Body of pancreas (tissue), 4 donors: ENCODE results near the gene PACRG. TPM values are rescaled to one million over a fixed set of nuclear protein-coding genes. Genes with fewer than 3 reads are reported as not detected.

ENCODE experiments used
- ATAC-seq: fragments of 150-250 bp; one replicate; pipeline ENCODE4 v1.9.1; 2016
- DNase-seq, 4 donors: peaks; one replicate each; pipeline ENCODE4 v3.0.0-alpha.2; 2019
- H3K27ac ChIP-seq, 4 donors: fragments of 200-600 bp; sonication (generic); 1 replicate in 3 of 4; 2 replicates in 1 of 4; pipeline versions ENCODE4 v1.5.1 to v1.6.1; 2016 to 2019; ENCODE audit warnings: mild to moderate bottlenecking in 1 of 4, mixed read lengths in 1 of 4, moderate library complexity in 1 of 4
- H3K27me3 ChIP-seq, 2 donors: fragments of 200-600 bp; sonication (generic); one replicate each; pipeline ENCODE4 v1.6.0; 2016; ENCODE audit warnings: mild to moderate bottlenecking in 1 of 2
- H3K36me3 ChIP-seq, 2 donors: fragments of 200-600 bp; sonication (generic); replicated peaks in 1 of 2; 2 replicates each; pipeline ENCODE4 v1.5.1; 2016; ENCODE audit warnings: low read depth in 2 of 2; ENCODE audit not compliant: insufficient read depth in 1 of 2
- H3K4me1 ChIP-seq: fragments of 200-600 bp; sonication (generic); one replicate; pipeline ENCODE4 v1.6.0; 2016
- H3K4me3 ChIP-seq, 2 donors: fragments of 200-600 bp; sonication (generic); 1 replicate in 1 of 2; 2 replicates in 1 of 2; pipeline ENCODE4 v1.5.1; 2016 to 2019
- H3K9me3 ChIP-seq, 3 donors: fragments of 200-600 bp; sonication (generic); 1 replicate in 2 of 3; 2 replicates in 1 of 3; pipeline ENCODE4 v1.5.1; 2016
- POLR2A ChIP-seq, 3 donors: fragments of 450-650 bp; IDR thresholded peaks; one replicate each; pipeline ENCODE4 v1.6.1; 2016; ENCODE audit warnings: antibody characterized with exemption in 3 of 3, mild to moderate bottlenecking in 2 of 3
- WGBS, 2 donors: methylation state at CpG; one replicate each; pipeline ENCODE4 v1.1.5; 2017; 5-methylcytosine and 5-hydroxymethylcytosine counted together
- intact Hi-C: fragments of 100-400 bp; cut with DNase I; formaldehyde crosslinking; loops from one replicate; pipeline ENCODE4 v1.15.1; 2023
- total RNA-seq, 2 donors: library from RNA; depleted of rRNA; stranded (reverse); fragments of >200 nt; gene quantifications; one replicate each; pipeline ENCODE4 v1.1.0, GENCODE V29; 2016
- TF ChIP-seq, protein P1 (sequence below), 7 experiments: fragments of 450-650 bp in 4 of 7; fragments of 200-600 bp in 3 of 7; sonication (generic) in 3 of 7; IDR thresholded peaks; one replicate each; pipeline ENCODE4 v1.5.1; 2016 to 2019; ENCODE audit warnings: antibody characterized with exemption in 7 of 7

Gene PACRG
- total RNA-seq, 2 donors from 2014 or later, result 7.8 to 10.9 TPM

DNA sequence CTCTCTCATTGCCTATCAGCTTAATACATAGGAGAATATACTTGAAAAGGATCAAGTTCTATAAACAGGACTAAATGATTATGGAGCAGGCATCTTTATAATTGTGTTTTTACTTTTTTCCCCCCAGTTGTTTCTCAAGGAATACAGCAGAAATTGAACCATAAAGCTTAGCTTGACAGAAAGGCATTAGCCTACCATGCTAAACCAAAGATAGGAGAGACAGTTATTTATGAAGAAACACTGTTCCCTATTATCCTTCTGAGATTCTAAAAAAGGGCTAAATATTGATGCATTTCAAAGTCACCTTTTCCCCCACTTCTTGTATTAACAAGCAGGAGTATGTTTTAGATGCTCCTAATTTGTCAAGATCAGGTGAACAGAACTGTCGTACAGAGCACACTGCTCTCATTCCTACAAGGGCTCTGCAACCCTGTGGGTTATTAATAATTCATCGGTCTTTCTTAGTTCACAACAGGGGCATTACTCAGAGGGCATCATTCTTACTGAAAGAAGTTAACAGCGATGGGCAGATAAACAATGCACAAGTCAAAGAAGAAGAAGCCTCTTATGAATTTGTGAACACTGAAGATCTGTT is 38.9 kb upstream of the PACRG start:
- H3K36me3 ChIP-seq, result no peaks in the 10 kb centered on the region
- H3K27ac ChIP-seq, result no peak overlapping the region
- no peaks in the 10 kb centered on the region for H3K27me3 ChIP-seq
- WGBS, 2 donors, result 84 to 87% methylated on average over 3 of the region's 3 CpGs
- ATAC-seq (no peak), DNase-seq (no peak)
- TF ChIP-seq, protein P1, sequence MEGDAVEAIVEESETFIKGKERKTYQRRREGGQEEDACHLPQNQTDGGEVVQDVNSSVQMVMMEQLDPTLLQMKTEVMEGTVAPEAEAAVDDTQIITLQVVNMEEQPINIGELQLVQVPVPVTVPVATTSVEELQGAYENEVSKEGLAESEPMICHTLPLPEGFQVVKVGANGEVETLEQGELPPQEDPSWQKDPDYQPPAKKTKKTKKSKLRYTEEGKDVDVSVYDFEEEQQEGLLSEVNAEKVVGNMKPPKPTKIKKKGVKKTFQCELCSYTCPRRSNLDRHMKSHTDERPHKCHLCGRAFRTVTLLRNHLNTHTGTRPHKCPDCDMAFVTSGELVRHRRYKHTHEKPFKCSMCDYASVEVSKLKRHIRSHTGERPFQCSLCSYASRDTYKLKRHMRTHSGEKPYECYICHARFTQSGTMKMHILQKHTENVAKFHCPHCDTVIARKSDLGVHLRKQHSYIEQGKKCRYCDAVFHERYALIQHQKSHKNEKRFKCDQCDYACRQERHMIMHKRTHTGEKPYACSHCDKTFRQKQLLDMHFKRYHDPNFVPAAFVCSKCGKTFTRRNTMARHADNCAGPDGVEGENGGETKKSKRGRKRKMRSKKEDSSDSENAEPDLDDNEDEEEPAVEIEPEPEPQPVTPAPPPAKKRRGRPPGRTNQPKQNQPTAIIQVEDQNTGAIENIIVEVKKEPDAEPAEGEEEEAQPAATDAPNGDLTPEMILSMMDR (IDR thresholded peaks at IDR 0.05), result no peak
- TF ChIP-seq POLR2A (IDR thresholded peaks at IDR 0.05), result no peak
- no peaks in the 10 kb centered on the region for H3K4me1 ChIP-seq
- H3K9me3 ChIP-seq, result no peaks in the 10 kb centered on the region
- no peak overlapping the region for H3K4me3 ChIP-seq
- intact Hi-C loops, result no loop called here

DNA sequence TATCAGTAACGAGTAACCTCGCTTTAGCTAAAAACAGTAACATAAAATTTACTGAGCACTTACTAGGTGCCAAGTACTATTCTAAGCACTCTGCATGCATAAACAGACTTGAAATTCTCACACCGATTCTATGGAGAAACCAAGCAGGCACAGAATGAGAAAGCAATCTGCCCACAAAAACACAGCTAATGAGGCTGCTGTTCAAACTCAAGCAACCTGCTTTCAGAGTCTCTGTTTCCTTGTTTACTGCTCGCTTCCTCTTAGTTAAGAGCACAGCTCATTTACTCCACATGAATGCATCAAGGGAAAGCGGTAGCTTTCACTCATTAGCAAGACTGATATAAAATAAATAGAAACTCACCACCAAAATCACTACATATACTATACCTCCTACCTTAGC is 37.6 kb upstream of the PACRG start:
- 72 to 84% methylated on average over 5 of the region's 5 CpGs for WGBS, 2 donors
- TF ChIP-seq, protein P1 (IDR thresholded peaks at IDR 0.05), result no peak
- no peak for TF ChIP-seq POLR2A (IDR thresholded peaks at IDR 0.05)
- no peaks in the 10 kb centered on the region for H3K4me1 ChIP-seq
- ATAC-seq (no peak), DNase-seq (no peak)
- intact Hi-C loops, result no loop called here
- no peaks in the 10 kb centered on the region for H3K27me3 ChIP-seq
- H3K4me3 ChIP-seq, result no peak overlapping the region
- no peaks in the 10 kb centered on the region for H3K9me3 ChIP-seq
- H3K36me3 ChIP-seq, result no peaks in the 10 kb centered on the region
- H3K27ac ChIP-seq, result no peak overlapping the region

DNA sequence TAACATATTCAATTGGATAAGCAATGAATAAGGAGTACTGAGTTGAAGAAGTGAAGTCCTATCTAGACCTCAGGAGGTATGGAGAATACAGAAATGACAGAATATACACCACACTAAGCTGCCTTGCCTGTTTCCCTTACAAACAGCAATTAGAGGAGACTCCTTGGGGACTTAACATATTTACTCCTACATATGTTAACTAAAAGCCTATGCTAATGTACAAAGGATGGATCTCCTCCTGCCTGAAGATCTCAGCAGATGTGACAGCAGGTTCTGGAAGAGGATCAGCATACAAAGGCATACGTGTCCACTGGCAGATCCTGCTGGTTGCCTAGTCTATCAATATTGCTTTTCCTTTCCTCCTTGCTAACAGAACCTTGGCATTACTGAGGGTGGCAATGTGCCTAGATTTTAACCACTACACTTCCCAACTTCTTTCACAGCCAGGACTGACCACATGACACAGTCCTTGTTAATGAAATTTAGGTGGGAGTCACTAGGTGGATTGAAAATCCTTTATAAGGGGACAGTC is 29.8 kb upstream of the PACRG start:
- H3K9me3 ChIP-seq, result no peaks in the 10 kb centered on the region
- H3K36me3 ChIP-seq, result no peaks in the 10 kb centered on the region
- no peak overlapping the region for H3K27ac ChIP-seq
- no peaks in the 10 kb centered on the region for H3K27me3 ChIP-seq
- no peak for DNase-seq
- peaks cover 14% of the 10 kb centered on the region for H3K4me1 ChIP-seq
- no peak overlapping the region for H3K4me3 ChIP-seq
- TF ChIP-seq POLR2A (IDR thresholded peaks at IDR 0.05), result no peak
- TF ChIP-seq, protein P1 (IDR thresholded peaks at IDR 0.05), result no peak
- intact Hi-C loops, result no loop called here
- ATAC-seq, result no peak
- 11 to 14% methylated on average over 1 of the region's 1 CpG for WGBS, 2 donors

DNA sequence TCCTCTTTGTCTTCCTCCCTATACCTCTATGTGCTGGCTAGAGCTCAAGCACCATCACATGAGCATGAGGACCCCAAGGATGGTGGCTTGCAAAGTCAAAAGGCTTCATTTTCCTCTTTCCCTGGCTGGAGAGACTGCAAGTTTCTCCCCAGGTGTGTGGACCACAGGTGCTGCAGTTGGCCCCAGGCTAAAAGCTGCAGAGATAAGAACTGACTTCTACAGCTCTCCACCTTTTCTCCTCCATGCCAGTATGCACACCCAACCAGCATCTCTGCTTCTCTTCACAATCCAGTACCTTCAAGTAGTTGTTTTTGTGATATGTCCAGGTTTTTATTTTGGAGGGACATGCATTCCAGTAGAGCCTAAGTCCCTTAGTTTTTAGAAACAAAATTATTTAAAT is 29.3 kb upstream of the PACRG start:
- Histone ChIP-seq H3K36me3 (no peaks in the 10 kb centered on the region), H3K9me3 (no peaks in the 10 kb centered on the region), H3K4me3 (no peak overlapping the region), H3K27ac (no peak overlapping the region), H3K4me1 (peaks cover 14% of the 10 kb centered on the region), H3K27me3 (no peaks in the 10 kb centered on the region)
- ATAC-seq (no peak), DNase-seq (no peak)
- TF ChIP-seq, protein P1 (IDR thresholded peaks at IDR 0.05), result no peak
- no peak for TF ChIP-seq POLR2A (IDR thresholded peaks at IDR 0.05)
- intact Hi-C loops, result no loop called here

DNA sequence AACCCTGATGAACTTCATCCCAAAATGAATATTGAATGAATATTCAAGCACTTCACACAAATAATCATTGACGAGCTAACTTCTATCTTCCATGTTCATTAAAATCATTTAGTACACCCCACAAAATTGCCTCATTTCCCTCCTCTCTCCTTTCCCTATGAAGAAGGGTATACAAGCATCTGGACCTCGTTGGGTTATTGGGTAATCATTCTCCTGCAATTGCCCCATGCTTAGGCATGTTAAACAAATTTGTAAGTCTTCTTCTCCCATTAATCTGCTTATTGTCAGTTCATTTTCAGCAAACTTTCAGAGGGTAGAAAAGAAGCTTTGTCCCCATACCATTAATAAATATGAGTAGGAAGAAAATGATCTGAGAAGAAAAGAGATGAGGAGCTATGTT is 27.8 kb upstream of the PACRG start:
- intact Hi-C loops, result no loop called here
- WGBS, 2 donors, result 66 to 71% methylated on average over 2 of the region's 2 CpGs
- Histone ChIP-seq H3K9me3 (no peaks in the 10 kb centered on the region), H3K36me3 (no peaks in the 10 kb centered on the region), H3K27ac (no peak overlapping the region), H3K4me3 (no peak overlapping the region), H3K27me3 (no peaks in the 10 kb centered on the region), H3K4me1 (peaks cover 14% of the 10 kb centered on the region)
- TF ChIP-seq, protein P1 (IDR thresholded peaks at IDR 0.05), result no peak
- DNase-seq, result no peak
- no peak for ATAC-seq
